ENCODE data around the gene SFRP4. TPM values are rescaled to one million over a fixed set of nuclear protein-coding genes. Genes with fewer than 3 reads are reported as not detected.
"Not testable (repeated sequence)": the region's sequence is repeated elsewhere in the genome, so short reads cannot be mapped to it uniquely, and the experiment has no call there.

SFRP4 gene
- total RNA-seq: not detected

- Mint-ChIP-seq H3K9me3 (no peaks in the 10 kb centered on the region), H3K4me3 (peak within 1 kb of the TSS; percentile 30), H3K27ac (no peak within 1 kb of the TSS), H3K27me3 (peaks cover 87% of the 10 kb centered on the region), H3K36me3 (no peaks in the 10 kb centered on the region), H3K4me1 (peaks cover 17% of the 10 kb centered on the region)
- no peak for DNase-seq
These were observed at the start of gene SFRP4 for GRCh38 chr7:37916673-37917660. SFRP4 (minus strand) TSS chr7:37916817; CDS start chr7:37916537, 280 bp downstream.

- Mint-ChIP-seq H3K4me1 (no peaks in the 10 kb centered on the region), H3K4me3 (no peak overlapping the region), H3K27ac (no peak overlapping the region), H3K9me3 (no peaks in the 10 kb centered on the region), H3K36me3 (no peaks in the 10 kb centered on the region), H3K27me3 (no peaks in the 10 kb centered on the region)
- DNase-seq: no peak
These were observed 47.6 kb upstream of the SFRP4 start for GRCh38 chr7:37964196-37964595.

- H3K27me3 Mint-ChIP-seq: no peaks in the 10 kb centered on the region
- H3K4me1 Mint-ChIP-seq: no peaks in the 10 kb centered on the region
- H3K36me3 Mint-ChIP-seq: no peaks in the 10 kb centered on the region
- H3K27ac Mint-ChIP-seq: no peak overlapping the region
- no peaks in the 10 kb centered on the region for H3K9me3 Mint-ChIP-seq
- no peak overlapping the region for H3K4me3 Mint-ChIP-seq
- DNase-seq: no peak
These were observed 44.6 kb upstream of the SFRP4 start for GRCh38 chr7:37961251-37961650.

GRCh38 chr7:37960483-37960882, 43.9 kb upstream of the SFRP4 start:
- H3K4me3 Mint-ChIP-seq: no peak overlapping the region

GRCh38 chr7:37957221-37957970, 40.8 kb upstream of the SFRP4 start:
- no peaks in the 10 kb centered on the region for H3K4me1 Mint-ChIP-seq
- no peak for DNase-seq
- no peaks in the 10 kb centered on the region for H3K27me3 Mint-ChIP-seq
- no peak overlapping the region for H3K27ac Mint-ChIP-seq
- H3K9me3 Mint-ChIP-seq: no peaks in the 10 kb centered on the region
- H3K36me3 Mint-ChIP-seq: no peaks in the 10 kb centered on the region
- H3K4me3 Mint-ChIP-seq: no peak overlapping the region

More at GRCh38 chr7:37960483-37960882, 43.9 kb upstream of the SFRP4 start:
- no peaks in the 10 kb centered on the region for H3K9me3 Mint-ChIP-seq
- no peaks in the 10 kb centered on the region for H3K36me3 Mint-ChIP-seq
- H3K4me1 Mint-ChIP-seq: no peaks in the 10 kb centered on the region
- no peak overlapping the region for H3K27ac Mint-ChIP-seq
- no peak for DNase-seq
- no peaks in the 10 kb centered on the region for H3K27me3 Mint-ChIP-seq

- no peak overlapping the region for H3K4me3 Mint-ChIP-seq
- H3K4me1 Mint-ChIP-seq: no peaks in the 10 kb centered on the region
- H3K27me3 Mint-ChIP-seq: no peaks in the 10 kb centered on the region
- H3K9me3 Mint-ChIP-seq: no peaks in the 10 kb centered on the region
- no peaks in the 10 kb centered on the region for H3K36me3 Mint-ChIP-seq
- DNase-seq: no peak
- H3K27ac Mint-ChIP-seq: no peak overlapping the region
These were observed 40.2 kb upstream of the SFRP4 start for GRCh38 chr7:37956791-37957190.

GRCh38 chr7:37954217-37954616, 37.6 kb upstream of the SFRP4 start:
- not testable (repeated sequence) for DNase-seq, H3K4me3 Mint-ChIP-seq, H3K9me3 Mint-ChIP-seq, H3K27ac Mint-ChIP-seq, H3K27me3 Mint-ChIP-seq, H3K4me1 Mint-ChIP-seq, H3K36me3 Mint-ChIP-seq

- no peak for DNase-seq
- Mint-ChIP-seq H3K27me3 (no peaks in the 10 kb centered on the region), H3K36me3 (no peaks in the 10 kb centered on the region), H3K4me3 (no peak overlapping the region), H3K9me3 (no peaks in the 10 kb centered on the region), H3K27ac (no peak overlapping the region), H3K4me1 (no peaks in the 10 kb centered on the region)
These were observed 35.6 kb upstream of the SFRP4 start for GRCh38 chr7:37952240-37952639.

GRCh38 chr7:37947941-37948210, 31.3 kb upstream of the SFRP4 start:
- H3K36me3 Mint-ChIP-seq: no peaks in the 10 kb centered on the region
- H3K27ac Mint-ChIP-seq: no peak overlapping the region
- DNase-seq: no peak
- H3K27me3 Mint-ChIP-seq: no peaks in the 10 kb centered on the region
- no peaks in the 10 kb centered on the region for H3K4me1 Mint-ChIP-seq
- no peak overlapping the region for H3K4me3 Mint-ChIP-seq
- H3K9me3 Mint-ChIP-seq: no peaks in the 10 kb centered on the region

GRCh38 chr7:37947138-37947940, 30.7 kb upstream of the SFRP4 start:
- Mint-ChIP-seq H3K27ac (no peak overlapping the region), H3K9me3 (no peaks in the 10 kb centered on the region), H3K36me3 (no peaks in the 10 kb centered on the region), H3K4me1 (no peaks in the 10 kb centered on the region), H3K27me3 (no peaks in the 10 kb centered on the region), H3K4me3 (no peak overlapping the region)
- no peak for DNase-seq

- Mint-ChIP-seq H3K4me3 (no peak overlapping the region), H3K9me3 (no peaks in the 10 kb centered on the region), H3K4me1 (no peaks in the 10 kb centered on the region), H3K27ac (no peak overlapping the region), H3K27me3 (no peaks in the 10 kb centered on the region), H3K36me3 (no peaks in the 10 kb centered on the region)
- DNase-seq: no peak
These were observed 28.7 kb upstream of the SFRP4 start for GRCh38 chr7:37945336-37945735.

GRCh38 chr7:37944737-37945054, 28.1 kb upstream of the SFRP4 start:
- Mint-ChIP-seq H3K4me3 (no peak overlapping the region), H3K27ac (no peak overlapping the region), H3K4me1 (no peaks in the 10 kb centered on the region), H3K9me3 (no peaks in the 10 kb centered on the region), H3K27me3 (no peaks in the 10 kb centered on the region), H3K36me3 (no peaks in the 10 kb centered on the region)
- DNase-seq: no peak

GRCh38 chr7:37943905-37944736, 27.5 kb upstream of the SFRP4 start:
- Mint-ChIP-seq H3K4me3 (no peak overlapping the region), H3K36me3 (no peaks in the 10 kb centered on the region), H3K4me1 (no peaks in the 10 kb centered on the region), H3K9me3 (no peaks in the 10 kb centered on the region), H3K27me3 (no peaks in the 10 kb centered on the region), H3K27ac (no peak overlapping the region)
- no peak for DNase-seq

GRCh38 chr7:37942934-37943610, 26.5 kb upstream of the SFRP4 start:
- no peaks in the 10 kb centered on the region for H3K27me3 Mint-ChIP-seq
- H3K36me3 Mint-ChIP-seq: no peaks in the 10 kb centered on the region
- no peak for DNase-seq
- no peaks in the 10 kb centered on the region for H3K4me1 Mint-ChIP-seq
- no peak overlapping the region for H3K4me3 Mint-ChIP-seq
- no peak overlapping the region for H3K27ac Mint-ChIP-seq
- no peaks in the 10 kb centered on the region for H3K9me3 Mint-ChIP-seq

Data from activated naive CD8-positive, alpha-beta T cell treated with anti-CD3 and anti-CD28 coated beads for 36 hours (primary cell).